SIG-M5 (cell line): ENCODE data around the gene SPHK2.
"Not testable (repeated sequence)": the region's sequence is repeated elsewhere in the genome, so short reads cannot be mapped to it uniquely, and the experiment has no call there.

Experiments used
- DNase-seq: peaks from one replicate; lab custom pipeline; 2025; lab: John Stamatoyannopoulos, UW

Gene SPHK2

GRCh38 chr19:48660852-48661710 lies 41.8 kb downstream of the SPHK2 start:
- no peak for DNase-seq

- no peak for DNase-seq
Measured at GRCh38 chr19:48661711-48662090, 42.4 kb downstream of the SPHK2 start.

- DNase-seq, result no peak
Measured at GRCh38 chr19:48663667-48664066, 44.4 kb downstream of the SPHK2 start.

GRCh38 chr19:48664476-48664875 lies 45.2 kb downstream of the SPHK2 start:
- DNase-seq, result no peak

- no peak for DNase-seq
Measured at GRCh38 chr19:48665786-48666185, 46.5 kb downstream of the SPHK2 start.

- DNase-seq, result no peak
Measured at GRCh38 chr19:48668332-48668731, 49.0 kb downstream of the SPHK2 start.

- no peak for DNase-seq
Measured at GRCh38 chr19:48668761-48669160, 49.5 kb downstream of the SPHK2 start.

- DNase-seq, result no peak
Measured at GRCh38 chr19:48669903-48670668, 50.8 kb downstream of the SPHK2 start.

- DNase-seq, result no peak
Measured at GRCh38 chr19:48670699-48671445, 51.6 kb downstream of the SPHK2 start.

- DNase-seq, result no peak
Measured at GRCh38 chr19:48671446-48671995, 52.2 kb downstream of the SPHK2 start.

- no peak for DNase-seq
Measured at GRCh38 chr19:48672994-48673393, 53.7 kb downstream of the SPHK2 start, which contains the start of gene NTN5. Gene NTN5 (minus strand): TSS chr19:48673017. CDS start chr19:48670986, 2,031 bp downstream.

GRCh38 chr19:48673436-48674100 lies 54.3 kb downstream of the SPHK2 start:
- no peak for DNase-seq

- DNase-seq, result no peak
Measured at GRCh38 chr19:48674216-48674809, 55.0 kb downstream of the SPHK2 start.

- DNase-seq, result no peak
Measured at GRCh38 chr19:48674921-48675824, 55.9 kb downstream of the SPHK2 start.

- DNase-seq, result no peak
Measured at GRCh38 chr19:48676487-48676886, 57.2 kb downstream of the SPHK2 start.

GRCh38 chr19:48676887-48677286 lies 57.6 kb downstream of the SPHK2 start:
- DNase-seq, result no peak

GRCh38 chr19:48678201-48678600 lies 58.9 kb downstream of the SPHK2 start:
- no peak for DNase-seq

- not testable (repeated sequence) for DNase-seq
Measured at GRCh38 chr19:48680006-48680405, 60.7 kb downstream of the SPHK2 start.
